SJSA1 (cell line): ENCODE results near the gene NCKAP5. TPM values are rescaled to one million over a fixed set of nuclear protein-coding genes. Genes with fewer than 3 reads are reported as not detected.

Experiments
- DNase-seq, 2 experiments: peaks; one replicate each; pipeline ENCODE4 v3.0.0-alpha.2; 2015 to 2020; ENCODE audit warnings: low spot score in 2 of 2, low read depth in 1 of 2
- H3K27ac ChIP-seq: fragments of 250-450 bp; sonication (Bioruptor Pico); 2 replicates; pipeline ENCODE4 v1.5.1; 2020; ENCODE audit warnings: mild to moderate bottlenecking, moderate library complexity
- H3K27me3 ChIP-seq: fragments of 250-450 bp; sonication (Bioruptor Pico); replicated peaks from 2 replicates; pipeline ENCODE4 v1.5.1; 2020; ENCODE audit warnings: mild to moderate bottlenecking, moderate library complexity
- H3K36me3 ChIP-seq: fragments of 250-450 bp; sonication (Bioruptor Pico); 2 replicates; pipeline ENCODE4 v1.5.1; 2020; ENCODE audit warnings: mild to moderate bottlenecking
- H3K4me1 ChIP-seq: fragments of 250-450 bp; sonication (Bioruptor Pico); replicated peaks from 2 replicates; pipeline ENCODE4 v1.6.1; 2021; ENCODE audit warnings: mild to moderate bottlenecking
- H3K4me3 ChIP-seq: fragments of 250-450 bp; sonication (Bioruptor Pico); 2 replicates; pipeline ENCODE4 v1.5.1; 2020; ENCODE audit warnings: mild to moderate bottlenecking
- H3K9me3 ChIP-seq: fragments of 250-450 bp; sonication (Bioruptor Pico); replicated peaks from 2 replicates; pipeline ENCODE4 v1.5.1; 2020; ENCODE audit warnings: mild to moderate bottlenecking
- total RNA-seq: library from RNA; depleted of rRNA; stranded (reverse); fragments of >200 nt; shearing (Covaris generic); gene quantifications from 2 replicates; pipeline ENCODE4 v1.2.3, GENCODE V29; 2014

Gene NCKAP5
- total RNA-seq, 1 experiment from 2014 or later, result 2.5 TPM

DNA sequence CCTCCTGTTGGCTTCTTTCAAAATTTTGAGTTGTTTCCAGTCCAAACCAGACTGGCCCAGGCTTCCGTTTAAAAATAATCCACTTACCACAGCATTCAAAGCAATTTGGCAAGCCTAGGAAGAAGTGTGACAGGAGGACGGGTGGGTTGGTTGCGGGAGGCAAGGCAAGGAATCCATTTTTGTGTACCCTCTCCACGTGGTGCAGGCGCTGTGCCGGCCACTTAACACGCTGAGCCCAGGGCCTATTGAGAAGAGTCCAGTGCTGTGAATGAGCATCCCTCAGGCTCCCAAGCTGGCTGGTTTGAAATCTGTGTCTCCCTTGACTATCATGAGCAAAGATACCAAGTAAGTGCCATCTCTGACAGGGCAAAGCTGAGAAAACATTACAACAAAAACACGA is 160.9 kb downstream of the NCKAP5 start:
- peaks cover 18% of the 10 kb centered on the region for H3K4me1 ChIP-seq
- no peaks in the 10 kb centered on the region for H3K36me3 ChIP-seq
- no peak for DNase-seq
- no peak overlapping the region for H3K4me3 ChIP-seq
- no peaks in the 10 kb centered on the region for H3K9me3 ChIP-seq
- H3K27ac ChIP-seq, result no peak overlapping the region
- H3K27me3 ChIP-seq, result no peaks in the 10 kb centered on the region

DNA sequence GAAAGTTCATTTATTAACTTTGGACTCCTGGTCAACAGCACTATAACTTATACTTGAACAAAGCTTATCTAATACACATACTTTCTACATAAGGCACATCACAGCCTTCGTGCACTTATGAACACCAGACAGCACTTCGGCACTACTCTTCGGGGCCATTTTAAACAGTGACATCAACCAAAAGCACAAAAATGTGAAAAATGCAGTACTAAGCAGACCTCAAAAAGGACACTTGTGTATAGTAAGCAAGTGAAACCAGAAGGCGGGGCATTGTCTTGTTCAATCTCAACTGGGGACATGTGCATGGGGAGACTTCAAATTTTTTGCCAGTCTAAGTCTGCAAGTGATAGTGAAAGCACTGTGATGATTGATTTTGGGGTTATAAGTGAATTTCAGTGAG is 163.0 kb downstream of the NCKAP5 start:
- Histone ChIP-seq H3K27me3 (no peaks in the 10 kb centered on the region), H3K9me3 (no peaks in the 10 kb centered on the region), H3K4me1 (peaks cover 16% of the 10 kb centered on the region), H3K4me3 (no peak overlapping the region), H3K36me3 (no peaks in the 10 kb centered on the region), H3K27ac (peak overlapping the region; percentile 31; the same call in 1 of the 2 replicates)
- peak; percentile 49 to 52 for DNase-seq

DNA sequence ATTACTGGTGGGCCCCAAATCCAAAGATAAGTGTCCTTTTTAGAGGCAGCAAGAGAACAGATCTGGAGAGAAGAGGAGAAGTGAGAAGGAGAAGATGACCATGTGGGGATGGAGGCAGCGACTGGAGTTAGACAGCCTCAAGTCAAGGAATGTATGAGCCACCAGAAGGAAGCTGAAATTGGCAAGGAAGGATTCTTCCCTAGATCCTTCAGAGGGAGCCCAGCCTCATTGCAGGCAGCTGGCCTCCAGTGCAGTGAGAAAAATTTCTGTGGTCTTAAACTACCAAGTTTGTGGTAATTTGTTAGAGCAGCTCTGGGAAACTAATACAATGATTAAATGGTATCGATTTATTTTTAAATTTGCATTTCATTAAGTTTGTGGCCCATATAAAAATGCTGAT is 167.9 kb downstream of the NCKAP5 start:
- H3K4me1 ChIP-seq, result peaks cover 8% of the 10 kb centered on the region

GRCh38 chr2:133393895-133394294 is 174.4 kb downstream of the NCKAP5 start:
- Histone ChIP-seq H3K4me1 (no peaks in the 10 kb centered on the region), H3K9me3 (0 out of 2 replicates have a peak, but pooled peaks cover 4% of the 10 kb centered on the region), H3K4me3 (no peak overlapping the region), H3K27me3 (no peaks in the 10 kb centered on the region), H3K36me3 (no peaks in the 10 kb centered on the region), H3K27ac (no peak overlapping the region)
- no peak for DNase-seq

More for the DNA sequence above, 167.9 kb downstream of the NCKAP5 start:
- Histone ChIP-seq H3K27me3 (no peaks in the 10 kb centered on the region), H3K4me3 (no peak overlapping the region), H3K36me3 (no peaks in the 10 kb centered on the region), H3K27ac (no peak overlapping the region), H3K9me3 (no peaks in the 10 kb centered on the region)
- no peak for DNase-seq

DNA sequence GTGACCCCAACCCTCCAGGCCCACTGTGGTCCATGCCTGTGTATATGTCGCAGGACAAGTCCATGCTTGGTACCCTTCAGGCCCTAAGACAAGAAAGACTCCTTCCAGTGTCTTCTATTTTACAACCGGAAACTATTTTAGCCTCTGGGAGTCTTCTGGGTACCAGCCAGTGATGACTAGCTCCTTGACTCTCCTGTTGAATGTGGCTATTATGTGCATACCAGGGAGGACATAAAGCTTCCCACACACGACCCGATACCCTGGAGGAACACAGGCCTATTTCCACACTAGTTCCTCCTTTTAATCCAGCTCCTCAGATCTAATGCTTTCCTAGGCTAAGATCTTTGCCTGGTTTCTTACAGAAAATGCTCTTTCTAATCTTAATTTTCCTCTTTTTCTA is 178.1 kb downstream of the NCKAP5 start:
- Histone ChIP-seq H3K4me3 (no peak overlapping the region), H3K9me3 (0 out of 2 replicates have a peak, but pooled peaks cover 4% of the 10 kb centered on the region), H3K36me3 (no peaks in the 10 kb centered on the region), H3K27me3 (no peaks in the 10 kb centered on the region), H3K4me1 (no peaks in the 10 kb centered on the region), H3K27ac (no peak overlapping the region)
- no peak for DNase-seq

DNA sequence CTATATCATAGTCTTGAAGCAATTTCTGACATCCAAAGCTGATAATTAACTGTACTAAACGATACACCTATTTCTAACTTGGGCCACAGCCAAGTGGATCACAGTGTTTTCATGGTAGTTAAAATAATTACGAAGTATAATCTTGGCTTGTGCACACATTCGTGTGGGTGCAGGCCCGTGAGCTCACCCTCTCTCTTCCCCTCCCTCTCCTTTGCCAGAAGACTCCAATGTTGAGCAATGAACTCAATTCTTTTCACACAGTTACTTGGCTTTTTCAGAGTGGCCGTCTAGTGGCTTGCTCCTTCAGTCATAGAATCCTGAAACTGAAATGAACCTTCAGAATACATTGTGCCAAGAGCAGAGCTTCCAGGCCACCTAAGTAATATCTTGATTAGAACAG is 178.7 kb downstream of the NCKAP5 start:
- no peak for DNase-seq
- H3K27ac ChIP-seq, result no peak overlapping the region
- H3K9me3 ChIP-seq, result 0 out of 2 replicates have a peak, but pooled peaks cover 4% of the 10 kb centered on the region
- no peaks in the 10 kb centered on the region for H3K36me3 ChIP-seq
- H3K4me1 ChIP-seq, result no peaks in the 10 kb centered on the region
- no peaks in the 10 kb centered on the region for H3K27me3 ChIP-seq
- H3K4me3 ChIP-seq, result no peak overlapping the region

DNA sequence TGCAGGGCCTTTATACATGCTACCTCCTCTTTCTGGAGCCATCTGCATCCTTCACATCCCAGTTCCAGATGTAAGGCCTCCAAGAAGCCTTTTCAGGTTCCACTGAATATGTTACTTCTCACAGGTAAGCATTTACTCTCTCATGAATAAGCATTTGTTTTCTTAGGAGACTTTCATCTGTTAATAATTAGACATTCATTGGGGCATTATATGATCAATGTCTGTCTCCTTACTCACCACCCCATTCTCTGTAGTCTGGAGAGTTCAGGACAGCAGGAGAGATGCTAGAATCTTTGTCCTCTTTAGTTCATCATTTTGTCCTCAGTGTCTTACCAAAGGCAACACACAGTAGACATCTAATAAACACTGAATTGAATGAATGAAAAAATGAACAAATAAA is 185.7 kb downstream of the NCKAP5 start:
- DNase-seq, result no peak
- Histone ChIP-seq H3K9me3 (no peaks in the 10 kb centered on the region), H3K4me3 (no peak overlapping the region), H3K27ac (no peak overlapping the region), H3K4me1 (peaks cover 5% of the 10 kb centered on the region), H3K27me3 (no peaks in the 10 kb centered on the region), H3K36me3 (no peaks in the 10 kb centered on the region)

- no peaks in the 10 kb centered on the region for H3K9me3 ChIP-seq
- H3K4me3 ChIP-seq, result no peak overlapping the region
- DNase-seq, result no peak
- H3K36me3 ChIP-seq, result no peaks in the 10 kb centered on the region
- peaks cover 19% of the 10 kb centered on the region for H3K4me1 ChIP-seq
- H3K27me3 ChIP-seq, result no peaks in the 10 kb centered on the region
- no peak overlapping the region for H3K27ac ChIP-seq
Observed at GRCh38 chr2:133380991-133381390, 187.3 kb downstream of the NCKAP5 start.

- Histone ChIP-seq H3K4me1 (peaks cover 19% of the 10 kb centered on the region), H3K4me3 (no peak overlapping the region), H3K27me3 (no peaks in the 10 kb centered on the region), H3K9me3 (no peaks in the 10 kb centered on the region), H3K36me3 (no peaks in the 10 kb centered on the region), H3K27ac (no peak overlapping the region)
- DNase-seq, result no peak
Observed at GRCh38 chr2:133378928-133379549, 189.2 kb downstream of the NCKAP5 start.

DNA sequence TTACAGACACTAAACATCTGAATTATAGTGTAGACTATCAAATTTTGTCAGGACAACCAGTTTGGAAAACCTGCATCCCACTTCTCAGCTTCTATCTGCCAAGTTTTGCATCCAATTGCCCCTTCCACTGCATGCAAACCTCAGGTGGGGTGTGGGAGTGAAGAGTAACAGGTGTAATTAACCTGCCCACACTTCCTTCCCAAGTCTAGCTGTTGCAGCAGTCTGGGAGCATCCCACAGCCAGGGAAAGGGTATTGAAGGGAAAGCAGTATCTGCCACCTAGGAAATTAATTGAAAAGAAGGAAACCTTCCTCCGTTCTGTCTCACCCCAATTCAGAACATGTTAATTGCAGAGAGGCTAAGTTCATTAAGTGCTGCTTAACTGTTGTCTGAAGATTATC is 189.9 kb downstream of the NCKAP5 start:
- no peak overlapping the region for H3K4me3 ChIP-seq
- no peak overlapping the region for H3K27ac ChIP-seq
- no peaks in the 10 kb centered on the region for H3K9me3 ChIP-seq

GRCh38 chr2:133377599-133377998 is 190.7 kb downstream of the NCKAP5 start:
- Histone ChIP-seq H3K36me3 (no peaks in the 10 kb centered on the region), H3K9me3 (no peaks in the 10 kb centered on the region), H3K4me3 (no peak overlapping the region), H3K27ac (no peak overlapping the region), H3K4me1 (peaks cover 19% of the 10 kb centered on the region), H3K27me3 (no peaks in the 10 kb centered on the region)
- no peak for DNase-seq

More for the DNA sequence above, 189.9 kb downstream of the NCKAP5 start:
- Histone ChIP-seq H3K4me1 (peaks cover 19% of the 10 kb centered on the region), H3K27me3 (no peaks in the 10 kb centered on the region), H3K36me3 (no peaks in the 10 kb centered on the region)
- DNase-seq, result no peak

DNA sequence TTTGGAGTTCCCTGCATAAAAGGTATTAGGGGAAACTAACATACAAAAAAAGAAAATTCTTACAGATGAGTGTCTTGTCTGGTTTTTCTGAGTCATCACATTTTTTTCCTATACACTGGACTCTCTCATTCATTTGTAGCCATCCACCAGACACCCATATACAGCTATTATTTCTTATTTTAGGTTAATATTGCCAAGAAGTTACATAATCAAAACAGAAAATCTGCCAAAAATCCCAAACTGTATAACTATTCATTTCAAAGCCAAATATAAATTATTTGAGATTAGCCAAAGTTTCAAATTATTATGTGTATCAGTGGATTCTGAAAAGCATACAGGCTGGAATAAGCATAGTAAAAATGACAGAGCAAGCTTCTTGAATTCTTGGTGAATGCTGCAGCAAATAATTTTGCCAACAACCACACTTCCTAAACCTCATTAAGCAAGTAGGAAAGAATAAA is 191.2 kb downstream of the NCKAP5 start:
- Histone ChIP-seq H3K4me3 (no peak overlapping the region), H3K9me3 (no peaks in the 10 kb centered on the region), H3K36me3 (no peaks in the 10 kb centered on the region), H3K27me3 (no peaks in the 10 kb centered on the region), H3K27ac (no peak overlapping the region), H3K4me1 (peaks cover 19% of the 10 kb centered on the region)
- DNase-seq, result peak in 1 of 2 experiments; percentile 24

GRCh38 chr2:133374781-133375180 is 193.5 kb downstream of the NCKAP5 start:
- Histone ChIP-seq H3K36me3 (no peaks in the 10 kb centered on the region), H3K27ac (no peak overlapping the region), H3K4me1 (peaks cover 19% of the 10 kb centered on the region), H3K9me3 (no peaks in the 10 kb centered on the region), H3K27me3 (no peaks in the 10 kb centered on the region), H3K4me3 (no peak overlapping the region)
- DNase-seq, result no peak

DNA sequence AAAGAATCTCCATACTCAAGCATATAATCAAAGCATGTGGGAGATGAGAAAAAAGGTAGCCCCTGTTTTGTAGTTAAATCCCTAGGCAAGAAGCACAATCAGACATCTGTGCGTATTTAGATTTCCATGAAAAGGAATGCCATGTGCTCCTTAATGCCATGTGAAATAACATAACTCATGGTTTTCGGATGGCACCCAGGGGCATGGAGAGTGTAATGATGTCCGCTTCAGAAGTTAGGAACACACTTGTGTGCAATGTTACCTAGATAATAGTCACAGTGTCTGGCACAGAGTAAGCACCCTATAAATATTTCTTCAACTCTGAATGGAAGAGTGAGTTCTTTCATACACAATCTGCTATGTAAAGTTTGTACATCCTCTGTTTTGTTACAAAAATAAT is 197.0 kb downstream of the NCKAP5 start:
- Histone ChIP-seq H3K27me3 (no peaks in the 10 kb centered on the region), H3K9me3 (no peaks in the 10 kb centered on the region), H3K4me1 (peaks cover 1% of the 10 kb centered on the region), H3K4me3 (no peak overlapping the region), H3K36me3 (no peaks in the 10 kb centered on the region), H3K27ac (no peak overlapping the region)
- DNase-seq, result no peak
